ENCODE results near the gene NKPD1. TPM values are rescaled to one million over a fixed set of nuclear protein-coding genes. Genes with fewer than 3 reads are reported as not detected.

The NKPD1 gene
- total and polyA plus RNA-seq, 2 donors (not counting 1 experiment from before 2014, with no cell fraction given), result 0.27 to 0.36 TPM

- 2% methylated on average over 13 of the region's 16 CpGs for WGBS (ENCODE audit: insufficient coverage)
- peaks cover 95% of the 10 kb centered on the region for H3K79me2 ChIP-seq (ENCODE audit: control insufficient read depth, insufficient read depth, low read length)
- no peaks in the 10 kb centered on the region for H3K27me3 ChIP-seq (replicated peaks in 1 of 4; ENCODE audit: control extremely low read depth in 1 of 4, control insufficient read depth in 3 of 4, insufficient read depth in 4 of 4, low read length in 3 of 4)
- TF ChIP-seq EZH2 (IDR thresholded peaks at IDR 0.05; ENCODE audit: borderline replicate concordance, insufficient read depth, low read depth, low read length, poor library complexity, severe bottlenecking), result no peak
- no peak for TF ChIP-seq CTCF (IDR thresholded peaks at IDR 0.05)
- H3K9ac ChIP-seq (ENCODE audit: low read length), result no peak overlapping the region
- peak; percentile 29 for ATAC-seq (ENCODE audit: low read depth)
- H3K9me3 ChIP-seq (ENCODE audit: control extremely low read depth in 1 of 3, control insufficient read depth in 2 of 3, insufficient read depth in 1 of 3, low read length in 2 of 3), result no peaks in the 10 kb centered on the region
- Mint-ChIP-seq H3K9me3 (ENCODE audit: insufficient read depth) (no peaks in the 10 kb centered on the region), H3K27ac (peak overlapping the region; percentile 13), H3K27me3 (no peaks in the 10 kb centered on the region), H3K4me1 (peaks cover 78% of the 10 kb centered on the region), H3K4me3 (peak overlapping the region; percentile 42)
- no peak overlapping the region for H2AFZ ChIP-seq (ENCODE audit: insufficient read depth, low read depth, low read length, poor library complexity, severe bottlenecking)
- no peaks in the 10 kb centered on the region for H3K36me3 ChIP-seq (replicated peaks in 1 of 2; ENCODE audit: control extremely low read depth in 1 of 2, control insufficient read depth in 1 of 2, extremely low read depth in 1 of 2, insufficient read depth in 2 of 2, low read length in 1 of 2)
- CTCF ChIA-PET, result interaction anchor here (0.6 to 1.5 kb wide), 3 partner anchors 9 to 181 kb away, joined by 3 read pairs; no protein-coding TSS in a partner anchor
- H3K27ac ChIP-seq (ENCODE audit: low read length in 2 of 2), result no peak overlapping the region
- H3K4me2 ChIP-seq (replicated peaks; ENCODE audit: low read depth, low read length, poor library complexity, severe bottlenecking), result peak overlapping the region; percentile 71
- H4K20me1 ChIP-seq (ENCODE audit: control insufficient read depth, insufficient read depth, low read length, poor library complexity, severe bottlenecking), result peaks cover 87% of the 10 kb centered on the region
- intact Hi-C loops (cut with micrococcal nuclease), result no loop called here
- peaks cover 45 to 80% of the 10 kb centered on the region in 2 donors for H3K4me1 ChIP-seq (ENCODE audit: control insufficient read depth in 2 of 2, insufficient read depth in 2 of 2, low read length in 2 of 2)
- peak; percentile 28 for DNase-seq
- H3K4me3 ChIP-seq (ENCODE audit: control extremely low read depth in 1 of 5, extremely low read depth in 1 of 5, insufficient read depth in 1 of 5, low read depth in 2 of 5, low read length in 4 of 5), result no peak overlapping the region
- POLR2A ChIA-PET, result interaction anchor here (0.7 kb wide), 1 partner anchor 61 kb away, joined by 9 read pairs; the partner anchor contains the start of gene TRAPPC6A
Observed at GRCh38 chr19:45117167-45117594, 43.6 kb downstream of the NKPD1 start.

GRCh38 chr19:45115809-45116615 lies 44.8 kb downstream of the NKPD1 start:
- Histone ChIP-seq H2AFZ (ENCODE audit: insufficient read depth, low read depth, low read length, poor library complexity, severe bottlenecking) (no peak overlapping the region), H3K4me2 (replicated peaks; ENCODE audit: low read depth, low read length, poor library complexity, severe bottlenecking) (no peak overlapping the region), H3K27ac (ENCODE audit: low read length in 2 of 2) (peak overlapping the region in 1 of 2 donors; percentile 33), H3K27me3 (replicated peaks in 1 of 4; ENCODE audit: control extremely low read depth in 1 of 4, control insufficient read depth in 3 of 4, insufficient read depth in 4 of 4, low read length in 3 of 4) (no peaks in the 10 kb centered on the region), H3K79me2 (ENCODE audit: control insufficient read depth, insufficient read depth, low read length) (peaks cover 94% of the 10 kb centered on the region), H3K9ac (ENCODE audit: low read length) (no peak overlapping the region), H3K9me3 (ENCODE audit: control extremely low read depth in 1 of 3, control insufficient read depth in 2 of 3, insufficient read depth in 1 of 3, low read length in 2 of 3) (no peaks in the 10 kb centered on the region), H4K20me1 (ENCODE audit: control insufficient read depth, insufficient read depth, low read length, poor library complexity, severe bottlenecking) (peaks cover 83% of the 10 kb centered on the region), H3K4me1 (ENCODE audit: control insufficient read depth in 2 of 2, insufficient read depth in 2 of 2, low read length in 2 of 2) (peaks cover 38 to 69% of the 10 kb centered on the region in 2 donors), H3K4me3 (ENCODE audit: control extremely low read depth in 1 of 5, extremely low read depth in 1 of 5, insufficient read depth in 1 of 5, low read depth in 2 of 5, low read length in 4 of 5) (no peak overlapping the region), H3K36me3 (replicated peaks in 1 of 2; ENCODE audit: control extremely low read depth in 1 of 2, control insufficient read depth in 1 of 2, extremely low read depth in 1 of 2, insufficient read depth in 2 of 2, low read length in 1 of 2) (no peaks in the 10 kb centered on the region)
- H3K9me3 Mint-ChIP-seq (ENCODE audit: insufficient read depth), result no peaks in the 10 kb centered on the region
- no peaks in the 10 kb centered on the region for H3K27me3 Mint-ChIP-seq
- H3K4me3 Mint-ChIP-seq, result peak overlapping the region; percentile 39
- intact Hi-C loops (cut with micrococcal nuclease), result no loop called here
- ChIA-PET POLR2A (interaction anchor here (0.7 kb wide), 1 partner anchor 29 kb away, joined by 3 read pairs; no protein-coding TSS in a partner anchor), CTCF (no interaction called here)
- TF ChIP-seq CTCF (IDR thresholded peaks at IDR 0.05) (no peak), EZH2 (IDR thresholded peaks at IDR 0.05; ENCODE audit: borderline replicate concordance, insufficient read depth, low read depth, low read length, poor library complexity, severe bottlenecking) (no peak)
- DNase-seq, result no peak
- 62% methylated on average over 18 of the region's 21 CpGs for WGBS (ENCODE audit: insufficient coverage)
- ATAC-seq (ENCODE audit: low read depth), result no peak
- H3K27ac Mint-ChIP-seq, result no peak overlapping the region
- peaks cover 73% of the 10 kb centered on the region for H3K4me1 Mint-ChIP-seq

All from B cell (primary cell).